Progenitor cell of endocrine pancreas (in vitro differentiated cells): ENCODE results near the gene ENTPD7. TPM values are rescaled to one million over a fixed set of nuclear protein-coding genes. Genes with fewer than 3 reads are reported as not detected.
"Not testable (repeated sequence)": the region's sequence is repeated elsewhere in the genome, so short reads cannot be mapped to it uniquely, and the experiment has no call there.

Experiments
- DNase-seq: peaks from one replicate; pipeline ENCODE4 v3.0.0; 2021; ENCODE audit warnings: low spot score; ENCODE audit not compliant: unreplicated experiment
- H3K27ac Mint-ChIP-seq: 2 replicates; pipeline ENCODE4 v1.8.0; 2021; ENCODE audit warnings: mild to moderate bottlenecking, moderate library complexity, mixed read lengths
- H3K27me3 Mint-ChIP-seq: 2 replicates; pipeline ENCODE4 v1.8.0; 2021; ENCODE audit warnings: mixed read lengths
- H3K36me3 Mint-ChIP-seq: 2 replicates; pipeline ENCODE4 v1.8.0; 2022; ENCODE audit warnings: mixed read lengths; ENCODE audit not compliant: insufficient read depth
- H3K4me1 Mint-ChIP-seq: 2 replicates; pipeline ENCODE4 v1.8.0; 2021; ENCODE audit warnings: low read depth, mixed read lengths
- H3K4me3 Mint-ChIP-seq: 2 replicates; pipeline ENCODE4 v1.8.0; 2021; ENCODE audit warnings: low read depth, mild to moderate bottlenecking, moderate library complexity, mixed read lengths
- H3K9me3 Mint-ChIP-seq: 2 replicates; pipeline ENCODE4 v1.8.0; 2021; ENCODE audit warnings: low read depth, mixed read lengths
- CTCF ChIP-seq: fragments of 200-600 bp; sonication (generic); IDR thresholded peaks from one replicate; pipeline ENCODE4 v1.5.0; 2021; ENCODE audit warnings: antibody characterized with exemption, mild to moderate bottlenecking; ENCODE audit not compliant: unreplicated experiment
- total RNA-seq: library from RNA; stranded (reverse); gene quantifications from 2 replicates; pipeline ENCODE4 v1.2.1, GENCODE V29; 2021

The ENTPD7 gene
- total RNA-seq, 1 donor from 2014 or later, result 31.2 TPM

GRCh38 chr10:99621454-99622251 lies 37.7 kb upstream of the ENTPD7 start:
- H3K27me3 Mint-ChIP-seq, result peaks cover 3% of the 10 kb centered on the region
- TF ChIP-seq CTCF, result no peak

GRCh38 chr10:99623919-99624318 lies 35.4 kb upstream of the ENTPD7 start:
- peaks cover 3% of the 10 kb centered on the region for H3K27me3 Mint-ChIP-seq
- H3K4me1 Mint-ChIP-seq, result peaks cover 15% of the 10 kb centered on the region
- H3K9me3 Mint-ChIP-seq, result no peaks in the 10 kb centered on the region
- no peaks in the 10 kb centered on the region for H3K36me3 Mint-ChIP-seq
- no peak for TF ChIP-seq CTCF
- H3K4me3 Mint-ChIP-seq, result peak overlapping the region; percentile 12
- DNase-seq, result no peak
- no peak overlapping the region for H3K27ac Mint-ChIP-seq

More at GRCh38 chr10:99621454-99622251, 37.7 kb upstream of the ENTPD7 start:
- Mint-ChIP-seq H3K36me3 (no peaks in the 10 kb centered on the region), H3K4me3 (peak overlapping the region; percentile 86), H3K9me3 (no peaks in the 10 kb centered on the region), H3K27ac (peak overlapping the region; percentile 98), H3K4me1 (peaks cover 20% of the 10 kb centered on the region)
- peak; percentile 56 for DNase-seq

- H3K9me3 Mint-ChIP-seq, DNase-seq, H3K4me1 Mint-ChIP-seq, H3K36me3 Mint-ChIP-seq, H3K4me3 Mint-ChIP-seq, H3K27me3 Mint-ChIP-seq, H3K27ac Mint-ChIP-seq: not testable (repeated sequence)
Measured at GRCh38 chr10:99625124-99625523, 34.2 kb upstream of the ENTPD7 start.

GRCh38 chr10:99628923-99629624 lies 30.2 kb upstream of the ENTPD7 start:
- no peak for TF ChIP-seq CTCF
- Mint-ChIP-seq H3K4me1 (no peaks in the 10 kb centered on the region), H3K27ac (no peak overlapping the region), H3K27me3 (peaks cover 3% of the 10 kb centered on the region), H3K36me3 (no peaks in the 10 kb centered on the region), H3K4me3 (no peak overlapping the region), H3K9me3 (no peaks in the 10 kb centered on the region)
- no peak for DNase-seq

- Mint-ChIP-seq H3K9me3 (no peaks in the 10 kb centered on the region), H3K36me3 (no peaks in the 10 kb centered on the region), H3K27me3 (peaks cover 3% of the 10 kb centered on the region), H3K27ac (no peak overlapping the region), H3K4me1 (no peaks in the 10 kb centered on the region), H3K4me3 (no peak overlapping the region)
- no peak for TF ChIP-seq CTCF
- no peak for DNase-seq
Measured at GRCh38 chr10:99629625-99629978, 29.7 kb upstream of the ENTPD7 start.

GRCh38 chr10:99630433-99630832 lies 28.9 kb upstream of the ENTPD7 start:
- Mint-ChIP-seq H3K27me3 (peaks cover 3% of the 10 kb centered on the region), H3K4me3 (no peak overlapping the region), H3K9me3 (no peaks in the 10 kb centered on the region), H3K27ac (no peak overlapping the region), H3K36me3 (no peaks in the 10 kb centered on the region), H3K4me1 (no peaks in the 10 kb centered on the region)
- peak; percentile 43 for TF ChIP-seq CTCF
- DNase-seq, result no peak
